MM.1S (cell line): ENCODE data around the gene TOX2.

Experiments
- CTCF ChIP-seq: fragments of 300-600 bp; sonication (generic); IDR thresholded peaks from 2 replicates; pipeline ENCODE4 v1.5.1; 2016; ENCODE audit warnings: antibody characterized with exemption, low read length, mixed read lengths
- EZH2 ChIP-seq: fragments of 300-600 bp; sonication (generic); optimal IDR thresholded peaks from 2 replicates; pipeline ENCODE3; 2017; ENCODE audit warnings: low read depth, mild to moderate bottlenecking, antibody characterized with exemption, low read length, mixed read lengths
- EZH2phosphoT487 ChIP-seq: fragments of 300-600 bp; sonication (generic); IDR thresholded peaks from 2 replicates; pipeline ENCODE4 v1.6.1; 2018; ENCODE audit warnings: antibody characterized with exemption, low read length

GRCh38 chr20:44089987-44090674 lies 175.5 kb downstream of the TOX2 start:
- TF ChIP-seq EZH2, result no peak
- TF ChIP-seq CTCF, result no peak
- no peak for TF ChIP-seq EZH2phosphoT487
